Natural killer cell treated with Interleukin-12 subunit alpha and Interleukin-12 subunit beta and Interleukin-15 and Interleukin-18, amount 100 ng/mL, for 72 hours (primary cell): ENCODE measurements around the gene GPR155. TPM values are rescaled to one million over a fixed set of nuclear protein-coding genes. Genes with fewer than 3 reads are reported as not detected.
"Not testable (repeated sequence)": the region's sequence is repeated elsewhere in the genome, so short reads cannot be mapped to it uniquely, and the experiment has no call there.

Source experiments
- ATAC-seq, 2 donors: fragments of 150-1000 bp; cut with Tn5 transposase in 1 of 2; sonication (Bioruptor Pico), chemical (Tn5 transposase) in 1 of 2; 2 replicates each; pipeline ENCODE4 v1.10.0; 2021
- DNase-seq: peaks from one replicate; pipeline ENCODE4 v3.0.0; 2022; ENCODE audit warnings: low spot score
- H3K27ac Mint-ChIP-seq, 2 donors: 1 replicate in 1 of 2; 2 replicates in 1 of 2; pipeline ENCODE4 v1.8.0; 2022; ENCODE audit warnings: mixed read lengths in 2 of 2, mild to moderate bottlenecking in 1 of 2, moderate library complexity in 1 of 2
- H3K27me3 Mint-ChIP-seq, 2 donors: 1 replicate in 1 of 2; 2 replicates in 1 of 2; pipeline ENCODE4 v1.8.0; 2022; ENCODE audit warnings: mixed read lengths in 2 of 2
- H3K36me3 Mint-ChIP-seq: one replicate; pipeline ENCODE4 v1.8.0; 2022; ENCODE audit warnings: mixed read lengths
- H3K4me1 Mint-ChIP-seq, 2 donors: 1 replicate in 1 of 2; 2 replicates in 1 of 2; pipeline ENCODE4 v1.8.0; 2022; ENCODE audit warnings: low read depth in 2 of 2, mixed read lengths in 2 of 2, mild to moderate bottlenecking in 1 of 2
- H3K4me3 Mint-ChIP-seq: one replicate; pipeline ENCODE4 v1.8.0; 2022; ENCODE audit warnings: mixed read lengths
- H3K9me3 Mint-ChIP-seq: 2 replicates; pipeline ENCODE4 v1.8.0; 2022; ENCODE audit warnings: mixed read lengths
- total RNA-seq, 2 donors: library from RNA; stranded (reverse); gene quantifications; one replicate each; pipeline ENCODE4 v1.2.3, GENCODE V29; 2022

Gene GPR155
- total RNA-seq, 2 donors from 2014 or later = 3.2 to 3.6 TPM

DNA sequence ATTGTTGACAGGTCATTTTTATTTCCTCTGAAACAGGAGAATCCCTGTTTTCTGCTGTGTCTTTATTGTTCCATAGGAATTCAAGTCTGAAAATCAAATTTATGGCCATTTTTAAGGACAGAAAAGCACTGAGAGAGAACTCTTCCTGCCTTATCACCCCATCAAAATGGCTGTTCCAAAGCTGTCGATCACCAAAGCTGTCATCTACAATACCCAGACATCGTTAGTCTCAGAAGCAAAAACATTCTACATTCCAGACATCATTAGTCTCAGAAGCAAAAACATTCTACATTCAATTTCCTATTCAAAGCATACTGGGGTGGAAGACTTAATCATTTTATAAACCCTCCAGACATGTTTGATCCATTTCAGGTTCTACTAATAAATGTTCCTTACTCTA, 46.9 kb downstream of the GPR155 start:
- Mint-ChIP-seq H3K36me3 (no peaks in the 10 kb centered on the region), H3K27me3 (no peaks in the 10 kb centered on the region), H3K27ac (no peak overlapping the region), H3K4me1 (no peaks in the 10 kb centered on the region), H3K4me3 (no peak overlapping the region), H3K9me3 (no peaks in the 10 kb centered on the region)
- ATAC-seq (no peak), DNase-seq (no peak)

DNA sequence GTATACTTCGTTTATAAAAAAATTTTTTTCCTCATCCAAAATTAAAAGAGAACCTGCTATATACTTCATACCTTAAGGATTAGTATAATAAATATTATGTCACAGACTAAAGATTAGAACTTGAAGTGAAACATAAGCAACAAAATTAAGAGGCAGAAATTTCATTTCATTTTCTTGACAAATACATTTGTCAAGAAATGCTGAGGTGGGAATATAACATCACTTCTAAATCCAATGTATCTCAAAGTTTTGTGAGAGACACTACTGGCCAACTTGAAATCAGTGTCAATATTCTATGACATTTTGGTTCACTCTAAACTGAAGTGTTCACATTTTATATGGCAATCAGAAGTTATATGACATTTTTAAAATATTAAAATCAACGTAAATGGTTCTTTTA, 47.5 kb downstream of the GPR155 start:
- no peak overlapping the region for H3K4me3 Mint-ChIP-seq
- no peaks in the 10 kb centered on the region for H3K9me3 Mint-ChIP-seq

DNA sequence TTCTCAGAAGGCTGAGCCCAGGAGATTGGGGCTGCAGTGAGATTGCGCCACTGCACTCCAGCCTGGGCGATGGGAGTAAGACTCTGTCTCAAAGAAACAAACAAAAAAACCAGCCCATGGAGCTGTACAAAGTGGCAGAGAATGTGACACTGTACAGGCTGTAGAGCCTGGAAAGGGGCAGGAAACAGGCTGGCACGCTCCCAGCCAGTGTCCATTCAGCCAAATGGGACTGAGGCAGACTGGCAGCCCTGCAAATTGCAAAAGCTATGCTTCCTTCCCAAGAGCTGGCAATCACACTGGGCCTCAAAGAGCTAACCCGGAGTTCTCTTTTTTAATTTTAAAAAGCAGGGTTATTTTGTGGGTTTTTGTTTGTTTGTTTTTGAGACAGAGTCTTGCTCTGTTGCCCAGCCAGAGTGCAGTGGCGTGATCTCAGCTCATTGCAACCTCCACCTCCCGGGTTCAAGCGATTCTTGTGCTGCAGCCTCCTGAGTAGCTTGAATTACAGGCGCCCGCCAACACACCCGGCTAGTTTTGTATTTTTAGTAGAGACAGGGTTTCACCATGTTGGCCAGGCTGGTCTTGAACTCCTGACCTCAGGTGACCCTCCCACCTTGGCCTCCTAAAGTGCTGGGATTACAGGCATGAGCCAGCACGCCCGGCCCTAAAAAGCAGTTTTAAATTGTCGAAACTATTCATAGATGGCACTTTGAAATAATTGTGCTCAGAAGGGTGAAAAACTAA, 48.5 kb downstream of the GPR155 start:
- no peak overlapping the region for H3K4me3 Mint-ChIP-seq
- H3K27ac Mint-ChIP-seq = no peak overlapping the region
- ATAC-seq = no peak

More for the DNA sequence above, 47.5 kb downstream of the GPR155 start:
- Mint-ChIP-seq H3K27me3 (no peaks in the 10 kb centered on the region), H3K36me3 (no peaks in the 10 kb centered on the region), H3K27ac (no peak overlapping the region), H3K4me1 (no peaks in the 10 kb centered on the region)
- ATAC-seq (no peak), DNase-seq (no peak)

DNA sequence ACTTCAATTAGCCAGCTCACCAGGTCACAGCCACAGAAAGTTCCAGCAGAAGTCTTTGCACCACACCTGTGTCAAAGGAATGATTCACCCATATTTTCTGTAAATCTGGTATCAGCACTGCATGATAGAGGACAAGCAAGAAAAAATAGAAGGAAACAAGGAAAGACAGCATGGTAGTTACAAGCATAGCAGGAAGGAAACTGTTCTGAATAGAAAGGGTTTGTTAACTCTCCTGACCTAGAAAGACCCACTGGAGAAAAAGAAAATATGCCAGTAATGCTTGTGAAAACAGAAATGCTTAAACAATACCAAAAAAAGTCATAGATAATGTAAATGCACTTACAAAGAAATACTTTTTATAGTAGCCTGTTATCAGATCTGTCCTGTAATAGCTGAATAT, 50.5 kb downstream of the GPR155 start:
- ATAC-seq (no peak), DNase-seq (no peak)
- Mint-ChIP-seq H3K4me1 (no peaks in the 10 kb centered on the region), H3K36me3 (no peaks in the 10 kb centered on the region), H3K27ac (no peak overlapping the region), H3K9me3 (no peaks in the 10 kb centered on the region), H3K27me3 (no peaks in the 10 kb centered on the region), H3K4me3 (no peak overlapping the region)

More for the DNA sequence above, 48.5 kb downstream of the GPR155 start:
- Mint-ChIP-seq H3K9me3 (no peaks in the 10 kb centered on the region), H3K36me3 (no peaks in the 10 kb centered on the region), H3K27me3 (no peaks in the 10 kb centered on the region), H3K4me1 (no peaks in the 10 kb centered on the region)
- no peak for DNase-seq

DNA sequence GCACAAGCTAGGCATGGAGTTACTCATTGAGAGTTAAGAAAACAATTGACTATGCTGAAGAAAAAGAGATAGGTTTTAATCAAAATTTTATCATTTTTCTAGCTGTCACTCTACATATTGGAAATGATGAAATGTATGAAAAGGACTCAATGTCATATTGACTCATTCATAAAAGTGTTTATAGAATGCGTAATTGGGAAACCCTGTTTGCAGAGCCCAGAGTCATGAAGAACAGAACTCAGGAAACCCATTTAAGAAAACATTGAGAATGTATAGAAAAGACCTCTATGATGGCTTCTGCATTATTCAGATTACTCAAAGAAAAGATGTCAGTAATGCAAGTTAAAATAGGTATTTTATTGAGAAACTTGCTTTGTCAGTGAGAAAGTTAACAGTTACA, 54.9 kb downstream of the GPR155 start:
- Mint-ChIP-seq H3K4me3 (no peak overlapping the region), H3K27ac (no peak overlapping the region), H3K36me3 (peaks cover 6% of the 10 kb centered on the region), H3K27me3 (no peaks in the 10 kb centered on the region), H3K9me3 (no peaks in the 10 kb centered on the region), H3K4me1 (no peaks in the 10 kb centered on the region)
- DNase-seq (no peak), ATAC-seq (no peak)

DNA sequence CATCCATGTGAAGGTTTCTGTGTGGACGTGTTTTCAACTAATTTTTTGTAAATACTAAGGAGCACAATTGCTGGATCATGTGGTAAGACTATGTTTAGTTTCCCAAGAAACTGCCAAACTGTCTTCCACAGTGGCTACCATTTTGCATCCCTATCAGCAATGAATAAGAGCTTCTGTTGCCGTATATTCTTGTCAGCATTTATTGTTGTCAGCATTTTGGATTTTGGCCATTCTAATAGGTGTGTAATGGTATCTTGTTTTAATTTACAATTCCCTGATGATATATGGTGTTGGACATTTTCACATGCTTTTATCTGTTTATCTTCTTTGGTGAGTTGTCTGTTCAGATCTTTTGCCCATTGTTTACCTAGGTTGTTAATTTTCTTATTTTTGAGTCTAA, 56.8 kb downstream of the GPR155 start:
- Mint-ChIP-seq H3K4me3 (no peak overlapping the region), H3K9me3 (no peaks in the 10 kb centered on the region), H3K4me1 (no peaks in the 10 kb centered on the region), H3K27ac (no peak overlapping the region), H3K36me3 (peaks cover 6% of the 10 kb centered on the region), H3K27me3 (no peaks in the 10 kb centered on the region)
- no peak for DNase-seq
- ATAC-seq = no peak

DNA sequence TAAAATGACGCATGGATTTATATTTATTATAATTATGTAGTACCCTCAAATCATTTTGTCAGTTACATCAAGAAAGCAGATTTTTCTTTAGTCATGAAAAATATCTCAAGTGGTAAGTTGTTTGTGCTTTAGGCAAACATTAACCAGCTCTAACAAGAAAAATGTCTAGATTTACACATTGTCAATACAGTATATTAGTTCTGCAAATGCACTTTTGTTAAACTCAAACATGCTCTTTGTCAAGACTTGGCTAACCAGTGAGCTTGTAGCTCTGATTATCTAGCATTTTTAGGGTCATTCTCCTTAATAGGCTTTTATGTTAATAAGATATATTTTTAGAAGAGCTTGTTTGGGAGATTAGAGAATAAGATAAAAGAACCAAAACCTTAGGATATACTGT, 58.6 kb downstream of the GPR155 start:
- no peaks in the 10 kb centered on the region for H3K4me1 Mint-ChIP-seq
- H3K27me3 Mint-ChIP-seq = no peaks in the 10 kb centered on the region
- H3K36me3 Mint-ChIP-seq = peaks cover 6% of the 10 kb centered on the region
- H3K4me3 Mint-ChIP-seq = no peak overlapping the region
- DNase-seq (no peak), ATAC-seq (no peak)
- H3K9me3 Mint-ChIP-seq = no peaks in the 10 kb centered on the region
- H3K27ac Mint-ChIP-seq = no peak overlapping the region

DNA sequence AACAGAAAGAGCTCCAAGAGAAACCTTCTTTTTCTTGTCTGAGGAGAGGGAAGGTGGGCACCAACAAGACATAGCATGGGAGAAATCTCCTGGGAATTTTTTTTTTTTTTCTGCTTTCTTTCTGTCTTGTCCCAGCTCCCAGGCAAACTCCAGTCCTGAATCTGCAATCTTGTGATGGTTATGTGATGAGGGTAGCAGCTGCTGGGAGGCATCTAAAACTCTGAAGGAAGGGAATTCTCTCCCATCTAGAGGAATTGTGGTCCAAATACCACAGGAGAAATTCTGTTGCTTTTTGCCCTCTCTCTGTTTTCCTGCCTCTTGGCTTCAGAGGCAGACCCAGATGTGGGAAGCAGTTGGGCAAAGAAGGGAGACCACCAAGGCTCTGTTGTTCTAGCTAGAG, 74.6 kb downstream of the GPR155 start:
- ATAC-seq (no peak), DNase-seq (no peak)
- Mint-ChIP-seq H3K4me1 (no peaks in the 10 kb centered on the region), H3K27ac (no peak overlapping the region), H3K36me3 (no peaks in the 10 kb centered on the region), H3K4me3 (no peak overlapping the region), H3K9me3 (no peaks in the 10 kb centered on the region), H3K27me3 (no peaks in the 10 kb centered on the region)

DNA sequence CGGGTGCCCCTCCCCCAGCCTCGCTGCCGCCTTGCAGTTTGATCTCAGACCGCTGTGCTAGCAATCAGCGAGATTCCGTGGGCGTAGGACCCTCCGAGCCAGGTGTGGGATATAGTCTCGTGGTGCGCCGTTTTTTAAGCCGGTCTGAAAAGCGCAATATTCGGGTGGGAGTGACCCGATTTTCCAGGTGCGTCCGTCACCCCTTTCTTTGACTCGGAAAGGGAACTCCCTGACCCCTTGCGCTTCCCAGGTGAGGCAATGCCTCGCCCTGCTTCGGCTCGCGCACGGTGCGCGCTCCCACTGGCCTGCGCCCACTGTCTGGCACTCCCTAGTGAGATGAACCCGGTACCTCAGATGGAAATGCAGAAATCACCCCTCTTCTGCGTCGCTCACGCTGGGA, 76.8 kb downstream of the GPR155 start:
- H3K27me3 Mint-ChIP-seq, DNase-seq, ATAC-seq, H3K4me1 Mint-ChIP-seq, H3K36me3 Mint-ChIP-seq, H3K9me3 Mint-ChIP-seq, H3K27ac Mint-ChIP-seq, H3K4me3 Mint-ChIP-seq: not testable (repeated sequence)

DNA sequence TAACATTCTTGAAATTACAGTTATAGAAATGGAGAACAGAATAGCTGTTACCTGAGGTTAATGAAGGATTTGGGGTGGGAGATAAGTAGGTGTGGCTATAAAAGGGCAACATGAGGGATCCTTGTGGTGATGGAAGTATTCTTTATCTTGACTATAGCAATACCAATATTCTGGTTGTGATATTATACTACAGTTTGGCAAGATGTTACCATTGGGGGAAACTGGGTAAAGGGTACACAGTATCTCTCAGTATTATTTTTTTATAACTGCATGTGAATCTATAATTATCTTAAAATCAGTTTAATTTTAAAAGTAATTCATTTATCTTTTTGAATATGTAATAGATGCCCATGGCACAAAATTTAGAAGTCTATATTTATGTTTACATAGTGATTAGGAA, 83.2 kb downstream of the GPR155 start:
- H3K9me3 Mint-ChIP-seq = no peaks in the 10 kb centered on the region
- H3K4me3 Mint-ChIP-seq = no peak overlapping the region
- peaks cover 8% of the 10 kb centered on the region for H3K36me3 Mint-ChIP-seq
- no peaks in the 10 kb centered on the region for H3K27me3 Mint-ChIP-seq
- ATAC-seq = no peak
- no peak overlapping the region for H3K27ac Mint-ChIP-seq
- no peak for DNase-seq
- H3K4me1 Mint-ChIP-seq = no peaks in the 10 kb centered on the region

DNA sequence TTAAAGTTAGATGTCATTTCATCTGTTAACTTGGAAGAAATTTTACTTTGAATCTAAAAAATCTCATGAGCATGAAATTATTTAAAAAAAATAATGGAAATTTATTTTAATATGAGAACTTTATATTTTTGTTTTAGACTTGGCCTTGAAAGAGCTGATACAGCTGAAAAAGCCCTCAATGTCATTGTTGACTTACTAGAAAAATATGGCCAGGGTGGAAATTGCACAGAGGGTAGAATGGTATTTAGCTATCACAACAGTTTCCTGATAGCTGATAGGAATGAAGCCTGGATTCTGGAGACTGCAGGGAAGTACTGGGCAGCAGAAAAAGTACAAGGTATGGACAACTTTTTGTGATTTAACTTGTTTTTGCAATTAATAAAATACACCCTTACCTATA, 86.0 kb downstream of the GPR155 start:
- Mint-ChIP-seq H3K9me3 (no peaks in the 10 kb centered on the region), H3K27ac (no peak overlapping the region), H3K4me3 (no peak overlapping the region), H3K27me3 (no peaks in the 10 kb centered on the region), H3K4me1 (peaks cover 3 to 4% of the 10 kb centered on the region in 2 donors), H3K36me3 (peaks cover 8% of the 10 kb centered on the region)
- ATAC-seq (no peak), DNase-seq (no peak)

DNA sequence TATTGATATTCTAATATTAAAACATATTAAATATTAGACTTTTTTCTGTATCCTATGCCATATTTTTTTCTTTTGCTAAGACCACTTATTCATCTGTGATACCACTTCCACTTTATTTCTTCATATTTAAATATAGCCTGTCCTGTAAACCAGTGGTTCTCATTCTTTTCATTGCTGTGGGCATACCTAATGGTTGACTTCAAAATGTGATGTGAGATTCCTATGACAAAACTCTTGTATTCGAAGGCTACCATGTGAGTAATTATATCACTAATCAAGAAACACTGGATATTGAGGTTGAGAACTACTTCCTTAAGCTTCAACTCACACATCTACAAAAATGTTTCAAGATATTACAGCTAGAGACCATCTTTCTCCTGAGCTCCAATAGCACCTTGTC, 87.7 kb downstream of the GPR155 start:
- no peak for DNase-seq
- no peak overlapping the region for H3K27ac Mint-ChIP-seq
- peaks cover 8 to 13% of the 10 kb centered on the region in 2 donors for H3K4me1 Mint-ChIP-seq
- H3K4me3 Mint-ChIP-seq = no peak overlapping the region
- ATAC-seq = no peak
- peaks cover 8% of the 10 kb centered on the region for H3K36me3 Mint-ChIP-seq
- no peaks in the 10 kb centered on the region for H3K27me3 Mint-ChIP-seq
- no peaks in the 10 kb centered on the region for H3K9me3 Mint-ChIP-seq

DNA sequence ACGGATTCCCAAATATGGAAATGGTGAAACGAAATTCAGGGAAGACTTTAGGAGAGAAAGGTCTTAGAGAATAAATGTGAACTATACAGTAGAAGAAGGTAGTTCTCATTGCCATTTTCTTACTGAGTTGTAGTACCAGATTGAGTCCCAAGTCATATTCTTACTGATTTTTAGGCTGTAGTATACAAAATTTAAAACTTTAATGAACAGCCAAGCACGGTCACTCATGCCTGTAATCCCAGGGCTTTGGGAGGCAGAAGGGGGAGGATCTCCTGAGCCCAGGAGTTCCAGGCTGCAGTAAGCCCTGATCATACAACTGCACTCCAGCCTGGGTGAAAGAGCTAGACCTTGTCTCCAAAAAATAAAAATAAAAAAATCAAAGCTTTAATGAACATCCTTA, 89.1 kb downstream of the GPR155 start:
- Mint-ChIP-seq H3K27ac (no peak overlapping the region), H3K9me3 (no peaks in the 10 kb centered on the region), H3K27me3 (no peaks in the 10 kb centered on the region), H3K4me3 (no peak overlapping the region), H3K36me3 (peaks cover 8% of the 10 kb centered on the region), H3K4me1 (peaks cover 12 to 19% of the 10 kb centered on the region in 2 donors)
- no peak for ATAC-seq
- DNase-seq = no peak

DNA sequence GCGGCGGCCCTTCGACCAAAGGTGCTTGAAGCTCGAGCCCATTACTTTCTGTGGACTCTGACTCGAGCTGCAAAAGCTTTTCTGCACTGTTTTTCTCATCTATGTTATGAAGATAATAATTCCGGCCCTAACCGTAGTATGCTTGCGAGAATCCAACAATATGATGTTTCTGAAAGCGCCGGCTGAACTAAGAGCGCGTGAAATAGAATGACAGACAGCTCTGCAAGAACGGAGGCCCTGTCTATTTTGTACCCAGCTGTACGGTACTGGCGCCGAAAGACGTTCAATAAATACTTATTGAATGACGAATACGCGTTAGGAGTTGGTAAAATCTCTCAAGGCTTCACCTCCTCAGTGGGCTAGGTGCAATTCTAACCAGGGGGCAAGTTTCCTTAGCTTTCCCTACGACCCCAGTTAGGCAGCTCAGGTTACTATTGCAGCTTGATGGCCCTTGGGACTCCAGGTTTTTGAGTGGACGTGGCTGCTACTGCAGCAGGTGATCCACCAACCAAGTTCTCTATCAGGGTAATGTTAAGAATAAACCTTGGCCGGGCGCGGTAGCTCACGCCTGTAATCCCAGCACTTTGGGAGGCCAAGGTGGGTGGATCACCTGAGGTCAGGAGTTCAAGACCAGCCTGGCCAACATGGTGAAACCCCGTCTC, 90.7 kb downstream of the GPR155 start:
- Mint-ChIP-seq H3K4me1 (peaks cover 21 to 31% of the 10 kb centered on the region in 2 donors), H3K27me3 (no peaks in the 10 kb centered on the region), H3K4me3 (peak overlapping the region; percentile 100), H3K27ac (peak overlapping the region; percentile 93 to 97), H3K36me3 (peaks cover 3% of the 10 kb centered on the region), H3K9me3 (no peaks in the 10 kb centered on the region)
- no peak for DNase-seq
- peak in 1 of 2 donors; percentile 25 for ATAC-seq
